ENCODE measurements around the gene NDUFB5. TPM values are rescaled to one million over a fixed set of nuclear protein-coding genes. Genes with fewer than 3 reads are reported as not detected.

Gene NDUFB5
- total and polyA plus RNA-seq, 2 experiments from 2014 or later = 90.8 to 126 TPM

DNA sequence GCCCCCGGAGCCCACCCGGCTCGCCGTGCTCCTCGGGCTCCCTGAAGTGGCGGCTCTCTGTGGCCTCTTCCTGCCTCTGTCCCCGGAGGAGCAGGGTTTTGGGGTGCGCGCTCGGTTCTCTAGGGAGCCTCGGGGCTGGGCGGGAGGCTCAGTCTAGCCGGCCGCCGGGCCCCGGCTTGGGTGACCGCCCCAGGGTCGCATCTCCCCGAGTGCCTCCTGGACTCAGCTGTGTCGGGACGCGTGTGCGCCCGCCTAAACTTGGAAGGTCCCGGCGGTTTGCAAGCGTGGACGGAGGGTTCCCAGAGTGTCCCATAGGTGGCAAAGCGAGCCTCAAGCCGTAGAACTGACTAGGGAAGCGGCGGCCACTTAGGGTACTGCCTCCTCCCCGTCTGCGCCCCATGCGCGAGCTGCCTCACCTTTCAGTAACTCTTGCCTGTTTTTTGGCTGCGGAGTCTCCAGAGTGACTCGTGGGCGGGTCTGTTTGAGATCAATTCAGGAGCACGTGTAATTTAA, 41.3 kb upstream of the NDUFB5 start:
- Histone ChIP-seq H3K36me3 (ENCODE audit: low read depth) (no peaks in the 10 kb centered on the region), H4K20me1 (ENCODE audit: insufficient read depth) (no peaks in the 10 kb centered on the region), H2AFZ (peak overlapping the region; percentile 85), H3K9me3 (ENCODE audit: low read depth) (no peaks in the 10 kb centered on the region), H3K4me1 (ENCODE audit: insufficient read depth) (peaks cover 8% of the 10 kb centered on the region), H3K79me2 (ENCODE audit: insufficient read depth) (peaks cover 49% of the 10 kb centered on the region), H3K27ac (peak overlapping the region; percentile 55), H3K27me3 (replicated peaks; ENCODE audit: insufficient read depth) (no peaks in the 10 kb centered on the region), H3K9me2 (ENCODE audit: insufficient read depth) (no peaks in the 10 kb centered on the region), H3K4me3 (peak overlapping the region; percentile 85), H3F3A (ENCODE audit: insufficient read depth) (no peaks in the 10 kb centered on the region), H3K9ac (peak overlapping the region; percentile 81), H3K4me2 (ENCODE audit: unreplicated experiment) (peak overlapping the region; percentile 80)
- 0 to 2% methylated on average over 35 to 38 of the region's 40 CpGs for WGBS, 2 experiments (ENCODE audit: low coverage in 1 of 2, low lambda C conversion rate in 2 of 2, missing lambda C conversion rate in 2 of 2)
- DNase-seq = peak; percentile 96
- in situ Hi-C loops (cut with MboI) = loop anchor here (25.0 kb wide), 1 partner anchor 526 kb away; no protein-coding TSS in a partner anchor
- TF ChIP-seq EZH2phosphoT487 (IDR thresholded peaks at IDR 0.05; ENCODE audit: insufficient read depth, low read depth) (no peak), EZH2 (IDR thresholded peaks at IDR 0.05; ENCODE audit: insufficient read depth, poor library complexity, severe bottlenecking) (no peak)

DNA sequence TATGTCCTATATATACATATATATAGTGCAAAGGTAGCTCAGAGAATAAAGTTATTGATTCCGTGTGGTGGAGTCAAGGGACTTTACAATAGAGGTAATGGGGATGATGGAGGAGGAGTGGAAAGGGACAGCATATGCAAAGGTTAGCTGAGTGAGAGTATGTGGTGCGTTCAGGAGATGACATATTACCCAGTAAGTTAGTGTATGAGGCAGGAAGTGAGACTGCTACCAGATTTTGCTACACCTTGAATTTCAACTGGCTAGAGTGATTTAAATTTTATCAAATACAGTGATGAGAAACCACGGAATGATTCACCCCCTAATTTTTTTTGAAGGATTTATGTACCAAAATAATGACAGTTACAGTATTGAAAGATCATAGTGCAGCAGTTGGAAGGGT, 39.1 kb upstream of the NDUFB5 start:
- Histone ChIP-seq H3K36me3 (ENCODE audit: low read depth) (0 out of 2 replicates have a peak, but pooled peaks cover 9% of the 10 kb centered on the region), H3K9ac (no peak overlapping the region), H3K4me2 (ENCODE audit: unreplicated experiment) (no peak overlapping the region), H3K79me2 (ENCODE audit: insufficient read depth) (peaks cover 69% of the 10 kb centered on the region), H3K27me3 (replicated peaks; ENCODE audit: insufficient read depth) (no peaks in the 10 kb centered on the region), H2AFZ (no peak overlapping the region), H3K9me3 (ENCODE audit: low read depth) (no peaks in the 10 kb centered on the region), H3K27ac (no peak overlapping the region), H4K20me1 (ENCODE audit: insufficient read depth) (no peaks in the 10 kb centered on the region), H3K4me1 (ENCODE audit: insufficient read depth) (peaks cover 8% of the 10 kb centered on the region), H3K4me3 (no peak overlapping the region), H3K9me2 (ENCODE audit: insufficient read depth) (no peaks in the 10 kb centered on the region), H3F3A (ENCODE audit: insufficient read depth) (no peaks in the 10 kb centered on the region)
- 70 to 75% methylated on average over 3 of the region's 3 CpGs for WGBS, 2 experiments (ENCODE audit: low coverage in 1 of 2, low lambda C conversion rate in 2 of 2, missing lambda C conversion rate in 2 of 2)
- no peak for DNase-seq
- in situ Hi-C loops (cut with MboI) = loop anchor here (25.0 kb wide), 1 partner anchor 528 kb away; no protein-coding TSS in a partner anchor
- TF ChIP-seq EZH2phosphoT487 (IDR thresholded peaks at IDR 0.05; ENCODE audit: insufficient read depth, low read depth) (no peak), EZH2 (IDR thresholded peaks at IDR 0.05; ENCODE audit: insufficient read depth, poor library complexity, severe bottlenecking) (no peak)

DNA sequence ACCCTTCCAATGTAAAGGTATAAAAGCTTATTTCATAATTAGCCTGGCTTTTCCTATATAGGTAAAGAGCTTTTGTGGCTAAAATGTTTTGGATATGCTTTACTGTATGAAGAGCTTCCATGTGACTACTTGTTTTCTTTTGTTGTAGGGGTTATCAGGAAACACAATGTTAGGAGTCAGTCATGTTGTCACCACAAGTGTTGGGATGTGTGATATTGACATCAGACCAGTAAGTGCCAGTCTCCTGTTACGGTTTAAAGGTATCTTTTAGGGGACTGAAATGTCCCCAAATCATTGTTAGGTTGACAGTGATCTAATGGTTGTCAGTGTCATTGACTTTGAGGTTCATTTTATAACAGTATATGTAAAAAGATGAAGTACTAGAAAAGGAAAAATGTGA, 23.6 kb upstream of the NDUFB5 start:
- no peak for DNase-seq
- Histone ChIP-seq H3K4me3 (no peak overlapping the region), H3K27ac (no peak overlapping the region), H3F3A (ENCODE audit: insufficient read depth) (peaks cover 13% of the 10 kb centered on the region; the same call in 1 of the 2 replicates), H3K36me3 (ENCODE audit: low read depth) (peaks cover 35% of the 10 kb centered on the region), H2AFZ (no peak overlapping the region), H3K27me3 (replicated peaks; ENCODE audit: insufficient read depth) (no peaks in the 10 kb centered on the region), H3K9me2 (ENCODE audit: insufficient read depth) (no peaks in the 10 kb centered on the region), H3K9ac (no peak overlapping the region), H3K79me2 (ENCODE audit: insufficient read depth) (no peaks in the 10 kb centered on the region), H3K9me3 (ENCODE audit: low read depth) (no peaks in the 10 kb centered on the region), H3K4me1 (ENCODE audit: insufficient read depth) (no peaks in the 10 kb centered on the region), H4K20me1 (ENCODE audit: insufficient read depth) (no peaks in the 10 kb centered on the region), H3K4me2 (ENCODE audit: unreplicated experiment) (no peak overlapping the region)
- WGBS, 2 experiments (ENCODE audit: low coverage in 1 of 2, low lambda C conversion rate in 2 of 2, missing lambda C conversion rate in 2 of 2) = 96 to 97% methylated on average over 1 of the region's 1 CpG
- in situ Hi-C loops (cut with MboI) = no loop called here
- no peak for TF ChIP-seq EZH2 (IDR thresholded peaks at IDR 0.05; ENCODE audit: insufficient read depth, poor library complexity, severe bottlenecking)
- TF ChIP-seq EZH2phosphoT487 (IDR thresholded peaks at IDR 0.05; ENCODE audit: insufficient read depth, low read depth) = no peak

DNA sequence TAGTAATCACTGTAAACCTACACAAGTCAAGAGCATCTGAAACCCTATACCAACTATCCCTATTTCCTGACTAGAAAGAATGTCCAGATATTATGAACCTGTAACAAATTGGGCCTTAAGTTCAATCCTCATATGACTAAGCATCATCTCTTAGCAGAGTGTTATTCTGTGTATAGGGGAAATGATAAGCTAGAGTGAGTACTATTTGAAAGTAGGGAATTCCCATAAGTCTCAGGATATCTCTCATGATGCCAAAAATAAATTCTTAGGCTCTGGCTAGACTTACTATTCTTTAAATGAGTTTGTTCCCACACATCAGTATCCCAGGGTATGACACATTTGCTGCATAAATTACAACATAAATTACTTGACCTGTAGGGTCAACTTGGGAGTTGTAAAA, 15.5 kb upstream of the NDUFB5 start:
- Histone ChIP-seq H2AFZ (no peak overlapping the region), H3K36me3 (ENCODE audit: low read depth) (peaks cover 80% of the 10 kb centered on the region), H3K27ac (no peak overlapping the region), H3K4me2 (ENCODE audit: unreplicated experiment) (no peak overlapping the region), H3K79me2 (ENCODE audit: insufficient read depth) (no peaks in the 10 kb centered on the region), H3K9ac (no peak overlapping the region), H4K20me1 (ENCODE audit: insufficient read depth) (no peaks in the 10 kb centered on the region), H3K9me2 (ENCODE audit: insufficient read depth) (no peaks in the 10 kb centered on the region), H3K9me3 (ENCODE audit: low read depth) (no peaks in the 10 kb centered on the region), H3F3A (ENCODE audit: insufficient read depth) (peaks cover 19% of the 10 kb centered on the region), H3K27me3 (replicated peaks; ENCODE audit: insufficient read depth) (no peaks in the 10 kb centered on the region), H3K4me3 (no peak overlapping the region), H3K4me1 (ENCODE audit: insufficient read depth) (no peaks in the 10 kb centered on the region)
- no peak for TF ChIP-seq EZH2phosphoT487 (IDR thresholded peaks at IDR 0.05; ENCODE audit: insufficient read depth, low read depth)
- TF ChIP-seq EZH2 (IDR thresholded peaks at IDR 0.05; ENCODE audit: insufficient read depth, poor library complexity, severe bottlenecking) = no peak
- in situ Hi-C loops (cut with MboI) = no loop called here
- peak; percentile 23 for DNase-seq

DNA sequence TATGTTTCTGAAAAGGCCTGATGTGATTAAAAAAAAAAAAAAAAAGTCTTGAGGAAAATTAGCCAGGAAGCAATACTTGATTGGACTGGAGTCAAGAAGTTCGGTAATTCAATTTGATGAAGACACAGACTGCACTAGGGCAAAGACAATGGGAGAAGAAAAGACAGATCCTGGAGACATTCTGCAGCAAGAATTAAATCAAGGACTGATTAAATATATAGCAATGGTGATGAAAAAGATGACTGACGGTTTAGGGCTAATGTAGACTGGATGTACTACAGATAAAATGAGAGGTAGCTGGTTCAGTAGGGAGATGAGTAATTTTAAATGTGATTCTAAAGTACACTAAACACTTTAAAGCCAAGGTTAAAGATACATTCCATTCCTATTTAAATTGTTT, 13.9 kb upstream of the NDUFB5 start:
- 84 to 87% methylated on average over 2 of the region's 2 CpGs for WGBS, 2 experiments (ENCODE audit: low coverage in 1 of 2, low lambda C conversion rate in 2 of 2, missing lambda C conversion rate in 2 of 2)
- Histone ChIP-seq H3K9ac (no peak overlapping the region), H3K9me2 (ENCODE audit: insufficient read depth) (no peaks in the 10 kb centered on the region), H3K4me2 (ENCODE audit: unreplicated experiment) (no peak overlapping the region), H3K9me3 (ENCODE audit: low read depth) (no peaks in the 10 kb centered on the region), H3K27ac (no peak overlapping the region), H3K79me2 (ENCODE audit: insufficient read depth) (peaks cover 9% of the 10 kb centered on the region), H2AFZ (no peak overlapping the region), H3K36me3 (ENCODE audit: low read depth) (peaks cover 80% of the 10 kb centered on the region), H3K4me1 (ENCODE audit: insufficient read depth) (no peaks in the 10 kb centered on the region), H3K4me3 (no peak overlapping the region), H4K20me1 (ENCODE audit: insufficient read depth) (no peaks in the 10 kb centered on the region), H3K27me3 (replicated peaks; ENCODE audit: insufficient read depth) (no peaks in the 10 kb centered on the region), H3F3A (ENCODE audit: insufficient read depth) (peaks cover 19% of the 10 kb centered on the region)
- TF ChIP-seq EZH2 (IDR thresholded peaks at IDR 0.05; ENCODE audit: insufficient read depth, poor library complexity, severe bottlenecking) (no peak), EZH2phosphoT487 (IDR thresholded peaks at IDR 0.05; ENCODE audit: insufficient read depth, low read depth) (no peak)
- in situ Hi-C loops (cut with MboI) = no loop called here
- no peak for DNase-seq

All from GM23248 (cell line).